Activated CD4-positive, alpha-beta memory T cell treated with anti-CD3 and anti-CD28 coated beads, Interleukin-2, amount 10 ng/mL, durations not matched to agents 7 days and 5 days (primary cell): ENCODE data around the gene BNC2. TPM values are rescaled to one million over a fixed set of nuclear protein-coding genes. Genes with fewer than 3 reads are reported as not detected.

Source experiments
- CTCF ChIA-PET: fragments of 350-600 bp; sonication (Branson Sonifier 250); formaldehyde crosslinking; loops from one replicate; lab custom pipeline; 2021; ENCODE audit warnings: antibody characterized with exemption, inconsistent platforms; lab: Charles Lee
- POLR2A ChIA-PET: fragments of 350-600 bp; sonication (Branson Sonifier 250); formaldehyde crosslinking; loops from one replicate; lab custom pipeline; 2021; ENCODE audit warnings: antibody characterized with exemption; lab: Charles Lee
- DNase-seq: peaks from one replicate; pipeline ENCODE4 v3.0.0-alpha.2; 2020
- H3K27ac Mint-ChIP-seq: one replicate; pipeline ENCODE4 v1.8.0; 2021; ENCODE audit warnings: mild to moderate bottlenecking, mixed read lengths
- H3K27me3 Mint-ChIP-seq: one replicate; pipeline ENCODE4 v1.8.0; 2021; ENCODE audit warnings: mixed read lengths
- H3K36me3 Mint-ChIP-seq: one replicate; pipeline ENCODE4 v1.8.0; 2021; ENCODE audit warnings: low read depth, mixed read lengths
- H3K4me1 Mint-ChIP-seq: one replicate; pipeline ENCODE4 v1.8.0; 2021; ENCODE audit warnings: mixed read lengths
- H3K4me3 Mint-ChIP-seq: one replicate; pipeline ENCODE4 v1.8.0; 2021; ENCODE audit warnings: mild to moderate bottlenecking, mixed read lengths
- H3K9me3 Mint-ChIP-seq: one replicate; pipeline ENCODE4 v1.8.0; 2021; ENCODE audit warnings: mixed read lengths
- total RNA-seq, 2 experiments: library from RNA; stranded (reverse); gene quantifications; one replicate each; pipeline ENCODE4 v1.2.3, GENCODE V29; 2021

Gene BNC2
- total RNA-seq, 2 experiments from 2014 or later = not detected

DNA sequence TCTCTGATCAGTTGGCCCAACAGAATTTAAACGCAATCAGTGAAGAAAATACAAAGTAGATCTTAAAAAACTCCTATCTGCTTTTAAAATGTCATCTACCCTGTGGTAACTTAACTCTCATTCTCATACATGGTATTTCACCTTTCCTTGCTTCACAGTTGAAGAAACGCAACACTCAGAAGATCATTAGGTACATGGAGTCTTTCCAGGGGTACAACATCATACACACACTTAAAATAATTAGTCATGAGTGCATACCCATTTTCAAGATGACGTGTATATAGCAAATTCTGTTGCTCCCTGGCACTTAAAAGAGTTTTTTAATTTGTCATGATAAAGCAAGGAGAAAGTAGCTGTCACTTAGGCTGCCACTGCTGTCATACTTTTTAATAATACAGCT, 259.9 kb downstream of the BNC2 start:
- ChIA-PET CTCF (no interaction called here), POLR2A (no interaction called here)
- H3K4me3 Mint-ChIP-seq = no peak overlapping the region
- no peak for DNase-seq
- H3K36me3 Mint-ChIP-seq = no peaks in the 10 kb centered on the region
- H3K4me1 Mint-ChIP-seq = no peaks in the 10 kb centered on the region
- peaks cover 7% of the 10 kb centered on the region for H3K9me3 Mint-ChIP-seq
- H3K27me3 Mint-ChIP-seq = no peaks in the 10 kb centered on the region
- no peak overlapping the region for H3K27ac Mint-ChIP-seq

DNA sequence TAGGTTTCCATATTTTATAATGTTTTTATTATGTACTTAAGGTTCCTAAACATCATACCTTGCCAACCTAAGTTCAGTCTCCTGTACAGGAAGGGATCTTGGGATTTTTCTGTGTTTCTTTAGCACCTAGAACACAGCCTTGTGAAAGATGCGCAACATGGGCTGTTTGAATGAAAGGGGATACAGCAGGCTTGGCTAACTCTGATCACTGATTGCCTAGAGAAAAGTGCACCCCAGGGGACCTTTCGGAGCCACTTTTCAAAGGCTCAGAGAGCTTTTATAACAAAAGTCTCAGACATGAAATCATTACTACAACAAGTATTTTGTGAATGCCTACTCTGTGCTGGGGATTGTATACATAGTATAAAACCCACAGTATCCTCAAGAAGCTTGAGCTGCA, 261.6 kb downstream of the BNC2 start:
- H3K4me3 Mint-ChIP-seq = no peak overlapping the region
- CTCF ChIA-PET = no interaction called here
- DNase-seq = no peak
- no peak overlapping the region for H3K27ac Mint-ChIP-seq
- POLR2A ChIA-PET = no interaction called here
- no peaks in the 10 kb centered on the region for H3K27me3 Mint-ChIP-seq
- H3K4me1 Mint-ChIP-seq = no peaks in the 10 kb centered on the region
- H3K36me3 Mint-ChIP-seq = no peaks in the 10 kb centered on the region
- H3K9me3 Mint-ChIP-seq = peaks cover 7% of the 10 kb centered on the region

DNA sequence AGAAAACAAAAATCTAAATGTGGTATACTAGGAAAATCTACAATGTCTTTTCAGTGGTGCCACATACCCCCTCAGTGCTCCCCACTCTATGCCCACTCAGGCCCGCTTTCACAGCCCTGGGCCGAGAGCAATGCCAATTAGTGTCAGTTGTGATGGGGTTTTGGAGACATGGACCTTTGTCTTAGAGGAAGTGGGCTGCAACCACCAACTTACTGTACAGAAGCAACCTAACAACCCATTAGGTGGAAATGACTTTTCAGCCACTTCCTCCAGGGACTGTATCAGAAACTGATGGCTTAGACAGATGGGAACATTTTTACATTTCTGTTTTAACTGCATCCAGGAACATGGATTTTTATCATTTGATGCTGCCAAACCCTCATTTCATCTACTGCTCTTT, 268.0 kb downstream of the BNC2 start:
- peaks cover 2% of the 10 kb centered on the region for H3K9me3 Mint-ChIP-seq
- no peaks in the 10 kb centered on the region for H3K27me3 Mint-ChIP-seq
- no peaks in the 10 kb centered on the region for H3K4me1 Mint-ChIP-seq
- no peak for DNase-seq
- ChIA-PET CTCF (no interaction called here), POLR2A (no interaction called here)
- H3K27ac Mint-ChIP-seq = no peak overlapping the region
- no peaks in the 10 kb centered on the region for H3K36me3 Mint-ChIP-seq
- H3K4me3 Mint-ChIP-seq = no peak overlapping the region

DNA sequence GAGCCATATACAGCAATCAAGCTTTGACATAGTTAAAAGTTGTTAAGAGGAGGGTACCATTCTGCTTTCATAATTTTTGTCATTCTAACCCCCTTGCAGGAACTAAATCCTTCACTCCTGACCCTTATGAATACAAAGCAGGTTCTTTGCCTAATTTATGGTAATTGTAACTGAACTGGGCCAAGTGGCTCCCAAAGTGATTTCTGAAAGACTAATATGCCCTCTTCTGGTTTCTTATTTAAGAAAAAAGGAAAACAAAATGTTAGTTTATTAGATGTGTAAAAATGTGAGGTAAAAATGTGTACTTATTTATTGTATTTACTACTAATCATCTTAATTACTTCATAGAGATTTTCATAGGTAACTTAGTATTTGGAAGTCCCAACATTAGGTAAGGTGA, 268.5 kb downstream of the BNC2 start:
- DNase-seq = no peak
- Mint-ChIP-seq H3K4me1 (no peaks in the 10 kb centered on the region), H3K9me3 (peaks cover 2% of the 10 kb centered on the region), H3K4me3 (no peak overlapping the region), H3K27ac (no peak overlapping the region), H3K36me3 (no peaks in the 10 kb centered on the region), H3K27me3 (no peaks in the 10 kb centered on the region)
- POLR2A ChIA-PET = no interaction called here
- CTCF ChIA-PET = no interaction called here

DNA sequence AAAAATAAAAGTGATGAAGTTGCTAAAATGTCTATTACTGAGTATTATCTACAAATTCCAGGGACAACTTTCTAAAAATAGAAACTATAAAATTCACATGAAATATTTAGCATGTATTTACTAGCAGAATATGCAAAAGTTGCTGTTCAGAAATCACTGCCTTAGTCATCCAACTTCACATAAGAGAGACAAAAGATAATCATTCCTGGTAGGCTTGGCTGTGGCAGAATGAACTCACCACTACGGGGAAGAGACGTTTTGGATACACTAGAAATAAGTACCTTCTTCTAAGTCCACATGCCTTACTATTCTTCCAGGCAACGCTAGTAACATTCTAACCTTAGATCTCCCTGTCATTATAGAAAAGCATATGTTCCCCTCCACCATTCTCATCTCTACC, 272.2 kb downstream of the BNC2 start:
- ChIA-PET POLR2A (no interaction called here), CTCF (no interaction called here)
- Mint-ChIP-seq H3K27me3 (no peaks in the 10 kb centered on the region), H3K9me3 (peaks cover 2% of the 10 kb centered on the region), H3K4me3 (no peak overlapping the region), H3K36me3 (no peaks in the 10 kb centered on the region), H3K4me1 (no peaks in the 10 kb centered on the region), H3K27ac (no peak overlapping the region)
- no peak for DNase-seq

DNA sequence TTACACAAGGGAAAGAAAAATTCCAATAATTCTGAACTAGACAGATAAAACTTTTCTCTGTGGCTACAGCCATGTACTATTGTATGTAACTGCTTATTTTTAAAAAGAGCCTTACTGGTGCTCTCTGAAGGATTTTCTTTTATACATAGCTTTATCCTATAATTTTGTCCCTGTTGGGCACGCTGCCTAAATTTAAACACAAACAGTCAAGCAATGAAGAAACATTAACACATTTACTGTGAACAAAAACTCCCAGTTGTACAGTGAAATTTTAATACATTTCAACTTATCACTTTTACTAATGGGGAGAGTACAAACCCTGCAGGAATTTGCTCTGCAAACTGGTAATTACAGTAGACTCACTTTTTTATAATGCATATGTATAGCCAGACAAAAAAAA, 273.3 kb downstream of the BNC2 start:
- POLR2A ChIA-PET = no interaction called here
- H3K27me3 Mint-ChIP-seq = no peaks in the 10 kb centered on the region
- CTCF ChIA-PET = no interaction called here
- H3K36me3 Mint-ChIP-seq = no peaks in the 10 kb centered on the region
- H3K9me3 Mint-ChIP-seq = peaks cover 2% of the 10 kb centered on the region
- H3K4me3 Mint-ChIP-seq = no peak overlapping the region
- no peak for DNase-seq
- no peak overlapping the region for H3K27ac Mint-ChIP-seq
- no peaks in the 10 kb centered on the region for H3K4me1 Mint-ChIP-seq

DNA sequence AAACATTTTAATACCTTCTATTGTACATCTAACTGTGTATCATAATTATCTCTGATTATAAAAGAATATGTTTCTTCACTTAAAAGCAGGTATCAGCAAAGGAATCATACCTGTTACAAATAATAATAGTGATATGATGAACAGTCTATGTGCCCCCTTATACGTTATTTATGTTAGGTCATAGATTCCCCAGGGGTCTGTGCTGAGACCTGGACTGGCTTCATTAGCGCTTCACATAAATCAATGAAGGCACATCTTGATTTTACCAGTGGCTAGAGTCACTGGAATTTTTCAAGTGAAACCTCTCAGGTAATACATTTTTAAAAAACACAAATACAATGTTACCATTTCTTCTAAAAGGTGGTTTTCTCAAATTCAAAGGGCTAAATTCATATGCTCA, 275.2 kb downstream of the BNC2 start:
- H3K9me3 Mint-ChIP-seq = peaks cover 5% of the 10 kb centered on the region
- no peaks in the 10 kb centered on the region for H3K36me3 Mint-ChIP-seq
- no peak overlapping the region for H3K4me3 Mint-ChIP-seq
- DNase-seq = no peak
- no peaks in the 10 kb centered on the region for H3K4me1 Mint-ChIP-seq
- CTCF ChIA-PET = no interaction called here
- H3K27me3 Mint-ChIP-seq = no peaks in the 10 kb centered on the region
- no peak overlapping the region for H3K27ac Mint-ChIP-seq
- POLR2A ChIA-PET = no interaction called here

DNA sequence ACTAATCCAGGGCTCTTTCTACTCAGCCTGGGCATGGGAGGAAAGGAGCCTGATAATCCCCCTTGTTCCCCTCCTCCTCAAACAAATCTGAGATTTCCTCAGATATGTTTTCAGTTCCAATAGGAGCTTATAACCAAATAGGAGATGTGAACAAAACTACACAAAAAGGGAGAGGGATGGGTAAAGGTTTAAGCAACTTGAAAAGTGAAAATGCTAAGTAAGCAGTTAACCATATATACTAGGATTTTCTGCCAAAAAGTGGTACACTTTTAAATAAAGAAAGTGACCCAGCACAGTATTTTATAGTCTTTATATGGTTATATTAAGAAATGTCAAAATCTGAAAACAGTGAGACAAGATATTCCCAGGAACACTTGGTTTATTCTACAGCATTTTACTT, 275.7 kb downstream of the BNC2 start:
- ChIA-PET POLR2A (no interaction called here), CTCF (no interaction called here)
- DNase-seq = no peak
- Mint-ChIP-seq H3K27ac (no peak overlapping the region), H3K27me3 (no peaks in the 10 kb centered on the region), H3K4me3 (no peak overlapping the region), H3K36me3 (no peaks in the 10 kb centered on the region), H3K4me1 (no peaks in the 10 kb centered on the region), H3K9me3 (peaks cover 5% of the 10 kb centered on the region)

DNA sequence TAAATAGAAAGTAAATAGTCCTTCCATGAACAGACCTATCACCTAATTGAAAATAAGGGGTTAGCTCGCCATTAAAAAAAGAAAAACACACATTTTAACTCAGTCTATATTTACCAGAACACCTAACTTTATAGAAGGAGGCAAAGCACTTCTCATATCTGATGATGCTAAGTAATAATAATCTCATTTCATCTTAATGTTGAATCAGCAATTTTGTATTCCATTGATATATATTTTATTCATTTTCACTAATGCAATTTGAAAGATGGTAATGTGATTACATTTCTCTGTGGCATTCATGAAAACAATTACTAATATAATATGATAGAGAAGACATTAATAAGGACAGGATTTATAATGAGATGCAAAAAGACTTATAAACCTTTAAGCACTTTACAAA, 276.7 kb downstream of the BNC2 start:
- no peak overlapping the region for H3K27ac Mint-ChIP-seq
- H3K4me1 Mint-ChIP-seq = no peaks in the 10 kb centered on the region
- no peaks in the 10 kb centered on the region for H3K27me3 Mint-ChIP-seq
- ChIA-PET CTCF (no interaction called here), POLR2A (no interaction called here)
- H3K36me3 Mint-ChIP-seq = no peaks in the 10 kb centered on the region
- H3K9me3 Mint-ChIP-seq = peaks cover 3% of the 10 kb centered on the region
- no peak for DNase-seq
- no peak overlapping the region for H3K4me3 Mint-ChIP-seq

DNA sequence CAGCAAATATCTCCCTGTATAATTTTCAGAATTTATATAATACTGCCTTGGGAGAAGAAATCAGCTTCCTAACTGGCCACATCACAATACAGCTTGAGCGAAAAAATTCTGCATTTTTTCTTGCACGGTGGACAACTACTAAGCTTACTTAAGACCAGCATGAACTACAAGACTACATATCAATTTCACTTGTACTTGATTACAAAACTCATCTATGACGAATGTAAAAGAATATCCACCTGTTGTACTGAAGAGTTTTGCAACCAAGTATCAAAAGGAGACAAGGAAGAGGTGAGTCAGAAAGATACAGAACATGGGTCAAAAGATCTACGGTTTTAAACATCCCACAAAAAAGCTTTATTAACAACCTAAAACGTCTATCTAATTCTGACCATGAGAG, 279.4 kb downstream of the BNC2 start:
- ChIA-PET POLR2A (no interaction called here), CTCF (no interaction called here)
- no peak for DNase-seq
- Mint-ChIP-seq H3K27me3 (no peaks in the 10 kb centered on the region), H3K27ac (no peak overlapping the region), H3K36me3 (no peaks in the 10 kb centered on the region), H3K4me3 (no peak overlapping the region), H3K9me3 (peaks cover 7% of the 10 kb centered on the region), H3K4me1 (no peaks in the 10 kb centered on the region)

DNA sequence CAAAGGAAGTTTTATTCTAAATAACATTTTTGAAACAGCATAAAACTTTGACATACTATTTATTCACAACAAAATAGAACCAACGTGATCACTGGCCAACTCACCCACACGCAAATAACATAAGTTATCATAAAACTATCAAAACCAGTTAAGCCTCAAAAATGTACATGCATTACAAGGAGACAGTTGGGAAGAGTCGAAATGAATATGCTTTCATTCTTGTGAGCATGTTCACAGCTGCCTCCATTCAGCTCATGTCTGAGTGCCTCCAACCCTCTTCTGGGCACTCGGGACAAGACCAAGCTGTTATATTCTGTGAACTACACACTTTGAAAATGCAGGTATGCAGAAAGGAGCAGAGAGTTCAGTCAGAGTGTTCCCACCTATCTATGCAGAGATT, 284.9 kb downstream of the BNC2 start:
- Mint-ChIP-seq H3K27ac (no peak overlapping the region), H3K9me3 (peaks cover 9% of the 10 kb centered on the region), H3K4me1 (no peaks in the 10 kb centered on the region), H3K27me3 (no peaks in the 10 kb centered on the region), H3K36me3 (no peaks in the 10 kb centered on the region), H3K4me3 (no peak overlapping the region)
- ChIA-PET CTCF (no interaction called here), POLR2A (no interaction called here)
- no peak for DNase-seq

DNA sequence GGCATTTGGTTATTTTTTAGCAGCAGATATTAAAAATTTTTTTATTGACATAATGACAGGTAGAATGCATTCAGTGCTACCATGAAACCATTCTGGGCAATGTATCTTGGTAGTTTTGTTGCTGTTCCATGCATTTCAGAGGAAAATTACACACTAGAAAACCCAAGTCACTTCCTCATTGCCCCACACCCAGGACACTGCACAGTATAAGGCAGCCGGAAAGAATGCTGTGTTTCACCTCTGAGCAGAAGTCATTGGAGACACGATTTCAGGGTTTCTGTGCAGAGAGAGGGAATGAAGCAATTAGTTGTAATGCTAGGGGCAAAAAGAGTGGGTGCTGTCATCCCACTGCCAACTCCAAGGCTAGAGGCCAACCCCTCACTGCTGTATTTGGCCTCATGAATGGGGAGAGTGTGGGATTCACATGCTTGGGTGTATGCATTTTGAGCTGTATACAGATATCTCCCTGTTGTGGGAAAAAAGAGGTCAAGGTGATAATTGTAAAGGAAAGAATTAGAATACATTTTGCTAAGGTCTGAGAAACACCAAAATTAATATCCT, 290.5 kb downstream of the BNC2 start:
- CTCF ChIA-PET = no interaction called here
- Mint-ChIP-seq H3K4me3 (no peak overlapping the region), H3K4me1 (no peaks in the 10 kb centered on the region), H3K9me3 (peaks cover 7% of the 10 kb centered on the region), H3K27ac (no peak overlapping the region), H3K36me3 (no peaks in the 10 kb centered on the region), H3K27me3 (no peaks in the 10 kb centered on the region)
- POLR2A ChIA-PET = no interaction called here
- DNase-seq = no peak

DNA sequence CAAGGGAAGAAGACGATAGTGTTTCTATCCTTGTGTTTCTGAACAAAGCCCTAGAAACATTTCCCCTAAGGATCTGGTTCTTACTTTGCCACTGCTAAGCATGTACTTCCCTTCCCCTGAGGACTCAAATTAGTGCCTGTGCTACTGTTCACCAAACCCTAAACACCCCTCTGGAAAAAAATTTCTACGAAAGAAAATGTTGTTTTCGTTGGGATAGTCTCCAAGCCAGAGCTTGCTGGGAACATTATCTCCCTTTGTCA, 294.6 kb downstream of the BNC2 start:
- H3K9me3 Mint-ChIP-seq = peaks cover 6% of the 10 kb centered on the region
- H3K27me3 Mint-ChIP-seq = no peaks in the 10 kb centered on the region
- no peak overlapping the region for H3K4me3 Mint-ChIP-seq
- ChIA-PET POLR2A (no interaction called here), CTCF (no interaction called here)
- no peak overlapping the region for H3K27ac Mint-ChIP-seq
- DNase-seq = no peak
- no peaks in the 10 kb centered on the region for H3K4me1 Mint-ChIP-seq
- H3K36me3 Mint-ChIP-seq = no peaks in the 10 kb centered on the region

DNA sequence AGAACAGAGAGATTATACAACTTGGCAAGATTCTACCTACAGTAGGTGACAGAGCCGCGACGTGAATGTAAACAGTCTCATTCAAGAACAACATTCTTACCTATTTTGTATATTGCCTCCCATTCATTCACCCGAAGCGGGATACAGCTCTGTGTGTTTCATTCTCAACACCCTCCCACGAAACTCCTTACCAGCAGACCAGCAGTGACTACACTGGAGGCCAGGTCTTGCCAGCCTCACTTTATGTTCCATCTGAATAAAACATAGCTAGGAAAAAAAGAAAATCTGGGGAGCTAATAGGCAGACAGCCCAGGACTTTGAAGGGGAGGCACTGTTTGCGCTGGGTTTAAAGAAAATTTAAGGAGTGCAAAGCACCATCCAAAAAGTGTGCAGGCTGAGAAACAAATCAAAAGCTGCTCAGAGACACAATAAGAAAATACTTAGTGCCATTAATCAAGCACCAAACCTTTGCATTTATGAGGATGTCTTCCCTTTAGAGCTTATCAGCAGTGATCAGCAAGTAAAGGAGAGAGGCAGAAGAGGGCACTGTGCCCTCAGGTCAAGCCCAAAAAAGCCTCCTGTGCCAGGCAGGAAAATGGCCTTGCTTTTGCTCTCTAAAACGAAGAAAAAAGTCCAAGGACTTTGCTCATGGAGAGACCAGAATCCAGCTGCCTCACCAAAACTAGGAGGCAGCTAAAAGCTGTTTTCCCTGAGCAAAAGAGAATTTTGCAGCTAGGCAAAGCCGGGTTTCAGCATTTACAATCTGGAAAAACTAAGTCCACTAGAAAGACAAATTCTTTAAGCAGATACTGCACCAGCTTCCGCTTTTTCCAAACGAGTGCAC, 295.1 kb downstream of the BNC2 start:
- Mint-ChIP-seq H3K27me3 (no peaks in the 10 kb centered on the region), H3K27ac (no peak overlapping the region), H3K4me1 (no peaks in the 10 kb centered on the region), H3K36me3 (no peaks in the 10 kb centered on the region), H3K9me3 (peaks cover 6% of the 10 kb centered on the region), H3K4me3 (no peak overlapping the region)
- POLR2A ChIA-PET = no interaction called here
- CTCF ChIA-PET = no interaction called here
- DNase-seq = no peak
